Stimulated activated naive CD8-positive, alpha-beta T cell treated with anti-CD3 and anti-CD28 coated beads, Interleukin-15, amount 100 ng/mL, for 72 hours (primary cell): ENCODE measurements around the gene CFAP44.
A peak's percentile ranks its signal among the peaks of the same experiment; 100 is the strongest.
"Not testable (repeated sequence)": the region's sequence is repeated elsewhere in the genome, so short reads cannot be mapped to it uniquely, and the experiment has no call there.

Source experiments
- ATAC-seq: fragments of 150-1000 bp; cut with Tn5 transposase; 2 replicates; pipeline ENCODE4 v1.10.0; 2021; ENCODE audit warnings: mild to moderate bottlenecking, moderate library complexity
- DNase-seq, 2 donors: peaks; one replicate each; pipeline ENCODE4 v3.0.0; 2021 to 2022
- H3K27ac Mint-ChIP-seq, 2 donors: one replicate each; pipeline ENCODE4 v1.8.0; 2022; ENCODE audit warnings: mild to moderate bottlenecking in 2 of 2, mixed read lengths in 2 of 2, moderate library complexity in 2 of 2
- H3K27me3 Mint-ChIP-seq: one replicate; pipeline ENCODE4 v1.8.0; 2022; ENCODE audit warnings: mixed read lengths
- H3K4me1 Mint-ChIP-seq: one replicate; pipeline ENCODE4 v1.8.0; 2022; ENCODE audit warnings: mild to moderate bottlenecking, mixed read lengths
- H3K4me3 Mint-ChIP-seq, 2 donors: one replicate each; pipeline ENCODE4 v1.8.0; 2022; ENCODE audit warnings: mild to moderate bottlenecking in 2 of 2, mixed read lengths in 2 of 2, moderate library complexity in 1 of 2
- H3K9me3 Mint-ChIP-seq, 2 donors: one replicate each; pipeline ENCODE4 v1.8.0; 2022; ENCODE audit warnings: mixed read lengths in 2 of 2

Gene CFAP44

DNA sequence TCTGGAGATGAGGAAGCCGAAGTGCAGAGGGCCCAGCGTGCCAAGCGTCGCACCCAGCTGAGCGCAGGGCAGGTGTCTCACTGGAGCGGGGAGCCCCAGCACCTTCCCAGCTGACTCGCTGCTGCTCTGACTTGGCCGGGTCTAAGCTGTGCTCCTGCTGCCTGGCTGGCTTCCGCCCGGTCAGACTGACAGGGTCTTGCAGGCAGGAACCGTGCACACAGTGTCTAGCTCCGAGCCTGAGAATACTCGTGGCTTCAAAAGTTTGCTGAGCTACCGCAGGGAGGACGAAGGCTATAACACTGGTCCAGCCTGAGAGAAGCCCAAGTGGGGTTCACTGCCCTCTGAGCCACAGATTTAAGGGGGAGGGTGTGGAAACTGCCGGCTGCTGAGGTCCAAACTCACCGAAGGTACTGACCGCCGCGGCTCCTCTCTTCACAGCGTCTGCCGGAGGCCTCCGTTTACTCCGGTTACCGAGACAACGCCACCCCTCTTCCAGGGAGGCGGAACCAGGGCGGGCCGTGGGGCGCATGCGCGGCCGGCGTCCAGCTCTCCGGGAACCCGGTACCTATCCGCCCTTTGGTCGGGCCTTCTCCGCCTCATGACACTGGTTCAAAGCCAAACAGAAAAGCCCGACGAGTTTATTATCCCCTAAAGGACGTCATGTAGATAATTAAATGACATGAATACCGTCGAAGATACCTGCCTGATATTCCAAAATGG, at the start of gene CFAP44:
Gene CFAP44 (minus strand): TSS at position 443 of the 720 bp plus-strand sequence. CDS start 7,829 bp downstream, outside the sequence.
- Mint-ChIP-seq H3K4me1 (peaks cover 6% of the 10 kb centered on the region), H3K4me3 (peak within 1 kb of the TSS; percentile 39 to 40), H3K27me3 (no peaks in the 10 kb centered on the region), H3K27ac (peak within 1 kb of the TSS in 1 of 2 donors; percentile 37), H3K9me3 (no peaks in the 10 kb centered on the region)
- DNase-seq (peak; percentile 38 to 56), ATAC-seq (peak; percentile 73)

- no peak for ATAC-seq
- Mint-ChIP-seq H3K9me3 (peaks cover 0 to 15% of the 10 kb centered on the region in 2 donors), H3K27me3 (no peaks in the 10 kb centered on the region), H3K4me3 (no peak overlapping the region), H3K4me1 (no peaks in the 10 kb centered on the region), H3K27ac (peak overlapping the region; percentile 41 to 54)
- peak in 1 of 2 donors; percentile 18 for DNase-seq
Measured at GRCh38 chr3:113485161-113485609, 43.9 kb upstream of the CFAP44 start.

DNA sequence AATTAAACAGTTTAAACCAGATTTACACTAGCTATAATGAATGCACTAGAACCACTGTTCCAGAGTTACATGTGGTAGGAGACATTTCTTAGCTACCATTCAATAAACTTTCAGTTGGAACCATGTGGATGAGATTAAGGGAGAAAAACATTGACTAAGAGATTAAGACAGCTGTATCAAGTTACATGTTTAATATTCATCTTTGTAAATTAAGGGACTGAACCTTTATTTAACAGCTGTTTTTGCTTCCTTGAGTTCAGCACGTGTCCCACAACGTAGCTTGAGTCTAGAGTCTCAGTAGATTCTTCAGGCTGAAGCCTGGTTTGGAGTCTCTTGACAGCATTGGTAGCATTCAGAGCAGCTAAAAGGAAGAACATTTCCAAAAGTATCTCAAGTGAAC, 27.2 kb upstream of the CFAP44 start:
- no peak overlapping the region for H3K27ac Mint-ChIP-seq

GRCh38 chr3:113461488-113461887, 20.2 kb upstream of the CFAP44 start:
- Mint-ChIP-seq H3K4me3 (no peak overlapping the region), H3K27me3 (no peaks in the 10 kb centered on the region), H3K9me3 (peaks cover 0 to 9% of the 10 kb centered on the region in 2 donors), H3K4me1 (no peaks in the 10 kb centered on the region), H3K27ac (no peak overlapping the region)
- DNase-seq (no peak), ATAC-seq (no peak)

More for the DNA sequence above, 27.2 kb upstream of the CFAP44 start:
- Mint-ChIP-seq H3K9me3 (no peaks in the 10 kb centered on the region), H3K4me3 (no peak overlapping the region), H3K27me3 (no peaks in the 10 kb centered on the region), H3K4me1 (no peaks in the 10 kb centered on the region)
- ATAC-seq, result no peak
- no peak for DNase-seq

DNA sequence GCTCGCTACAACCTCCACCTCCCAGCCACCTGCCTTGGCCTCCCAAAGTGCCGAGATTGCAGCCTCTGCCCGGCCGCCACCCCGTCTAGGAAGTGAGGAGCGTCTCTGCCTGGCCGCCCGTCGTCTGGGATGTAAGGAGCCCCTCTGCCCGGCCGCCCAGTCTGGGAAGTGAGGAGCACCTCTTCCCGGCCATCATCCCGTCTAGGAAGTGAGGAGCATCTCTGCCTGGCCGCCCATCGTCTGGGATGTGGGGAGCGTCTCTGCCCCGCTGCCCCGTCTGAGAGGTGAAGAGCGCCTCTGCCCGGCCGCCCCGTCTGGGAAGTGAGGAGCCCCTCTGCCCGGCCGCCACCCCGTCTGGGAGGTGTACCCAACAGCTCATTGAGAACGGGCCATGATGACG, 17.3 kb upstream of the CFAP44 start:
- not testable (repeated sequence) for H3K27me3 Mint-ChIP-seq, H3K4me1 Mint-ChIP-seq, DNase-seq, H3K27ac Mint-ChIP-seq, H3K9me3 Mint-ChIP-seq, ATAC-seq, H3K4me3 Mint-ChIP-seq

- ATAC-seq (no peak), DNase-seq (no peak)
- Mint-ChIP-seq H3K27ac (no peak overlapping the region), H3K27me3 (no peaks in the 10 kb centered on the region), H3K4me3 (no peak overlapping the region), H3K4me1 (no peaks in the 10 kb centered on the region), H3K9me3 (no peaks in the 10 kb centered on the region)
Measured at GRCh38 chr3:113455446-113455845, 14.2 kb upstream of the CFAP44 start.

GRCh38 chr3:113454630-113455029, 13.3 kb upstream of the CFAP44 start:
- H3K27ac Mint-ChIP-seq, result no peak overlapping the region
- H3K4me1 Mint-ChIP-seq, result no peaks in the 10 kb centered on the region
- H3K4me3 Mint-ChIP-seq, result no peak overlapping the region
- no peaks in the 10 kb centered on the region for H3K9me3 Mint-ChIP-seq
- DNase-seq (no peak), ATAC-seq (no peak)
- H3K27me3 Mint-ChIP-seq, result no peaks in the 10 kb centered on the region

DNA sequence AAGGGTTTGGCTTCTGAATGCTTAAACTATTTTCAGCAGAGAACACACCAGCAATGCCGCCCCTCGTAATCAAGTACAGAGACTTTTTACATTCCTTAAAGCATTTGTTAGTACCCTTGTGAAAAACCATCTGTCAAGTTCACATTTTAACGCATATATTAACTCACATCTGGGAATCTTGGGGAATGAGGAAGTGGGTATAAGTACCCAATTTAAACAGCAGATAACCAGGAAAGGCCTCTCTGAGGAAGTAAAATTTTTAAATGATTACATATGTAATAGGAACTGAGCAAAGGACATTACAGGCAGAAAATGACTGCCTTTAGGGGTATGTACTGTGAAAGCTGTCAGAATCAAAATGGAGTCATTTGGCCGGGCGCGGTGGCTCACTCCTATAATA, 12.8 kb upstream of the CFAP44 start:
- ATAC-seq (no peak), DNase-seq (no peak)
- H3K4me1 Mint-ChIP-seq, result no peaks in the 10 kb centered on the region
- H3K4me3 Mint-ChIP-seq, result no peak overlapping the region
- no peaks in the 10 kb centered on the region for H3K9me3 Mint-ChIP-seq
- no peak overlapping the region for H3K27ac Mint-ChIP-seq
- H3K27me3 Mint-ChIP-seq, result no peaks in the 10 kb centered on the region

DNA sequence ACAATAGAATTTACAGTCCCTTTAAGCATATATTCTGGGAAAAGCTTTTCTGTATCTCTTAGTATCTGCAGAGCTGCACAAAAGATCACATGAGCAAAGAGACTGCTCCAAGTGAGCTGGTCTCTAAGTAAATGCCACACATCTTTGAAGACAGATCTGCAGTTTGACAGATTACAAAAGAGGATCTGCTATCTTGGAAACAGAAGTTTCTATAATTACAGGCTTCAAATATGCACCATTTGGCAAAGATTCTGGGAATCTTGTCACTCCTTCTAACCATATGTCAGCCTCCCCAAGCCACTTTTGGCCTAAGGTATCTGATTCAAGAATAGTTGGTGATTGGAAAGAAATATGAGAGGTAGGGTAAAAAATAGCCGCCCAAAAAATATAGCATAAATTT, 9.6 kb upstream of the CFAP44 start:
- Mint-ChIP-seq H3K27me3 (no peaks in the 10 kb centered on the region), H3K4me3 (no peak overlapping the region), H3K4me1 (no peaks in the 10 kb centered on the region), H3K27ac (no peak overlapping the region), H3K9me3 (no peaks in the 10 kb centered on the region)
- ATAC-seq (no peak), DNase-seq (no peak)

GRCh38 chr3:113439606-113440005, 1.7 kb downstream of the CFAP44 start:
- H3K27me3 Mint-ChIP-seq, result no peaks in the 10 kb centered on the region
- no peak for ATAC-seq
- no peak for DNase-seq
- H3K4me3 Mint-ChIP-seq, result no peak overlapping the region
- H3K4me1 Mint-ChIP-seq, result peaks cover 6% of the 10 kb centered on the region
- no peaks in the 10 kb centered on the region for H3K9me3 Mint-ChIP-seq
- no peak overlapping the region for H3K27ac Mint-ChIP-seq

- no peak for ATAC-seq
- Mint-ChIP-seq H3K9me3 (no peaks in the 10 kb centered on the region), H3K4me3 (no peak overlapping the region), H3K27me3 (no peaks in the 10 kb centered on the region), H3K4me1 (peaks cover 6% of the 10 kb centered on the region), H3K27ac (no peak overlapping the region)
- no peak for DNase-seq
Measured at GRCh38 chr3:113438224-113438623, 3.1 kb downstream of the CFAP44 start.

GRCh38 chr3:113437411-113437810, 3.9 kb downstream of the CFAP44 start:
- Mint-ChIP-seq H3K27me3 (no peaks in the 10 kb centered on the region), H3K27ac (no peak overlapping the region), H3K4me3 (no peak overlapping the region), H3K9me3 (no peaks in the 10 kb centered on the region), H3K4me1 (peaks cover 6% of the 10 kb centered on the region)
- DNase-seq, result no peak
- no peak for ATAC-seq

DNA sequence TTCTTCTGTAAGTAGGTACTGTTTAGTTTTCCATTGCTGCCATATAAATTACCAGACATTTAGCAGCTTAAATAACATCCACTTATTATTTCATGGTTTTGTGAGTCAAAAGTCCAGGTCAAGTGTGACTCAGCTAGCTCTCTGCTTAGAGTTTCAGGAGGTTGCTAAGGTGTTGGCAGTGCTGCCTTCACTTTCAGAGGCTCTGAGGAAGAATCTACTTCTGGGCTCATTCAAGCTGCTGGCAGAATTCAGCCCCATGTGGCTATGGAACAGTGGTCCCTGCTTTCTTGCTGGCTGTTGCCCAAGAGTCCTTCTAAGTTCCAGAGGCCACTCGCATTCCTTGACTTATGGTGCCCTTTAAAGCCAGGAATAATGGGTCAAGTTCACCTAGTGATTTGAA, 4.5 kb downstream of the CFAP44 start:
- Mint-ChIP-seq H3K9me3 (no peaks in the 10 kb centered on the region), H3K27me3 (no peaks in the 10 kb centered on the region), H3K4me3 (no peak overlapping the region), H3K4me1 (peaks cover 6% of the 10 kb centered on the region), H3K27ac (no peak overlapping the region)
- DNase-seq (peak; percentile 7 to 14), ATAC-seq (peak; percentile 85)

DNA sequence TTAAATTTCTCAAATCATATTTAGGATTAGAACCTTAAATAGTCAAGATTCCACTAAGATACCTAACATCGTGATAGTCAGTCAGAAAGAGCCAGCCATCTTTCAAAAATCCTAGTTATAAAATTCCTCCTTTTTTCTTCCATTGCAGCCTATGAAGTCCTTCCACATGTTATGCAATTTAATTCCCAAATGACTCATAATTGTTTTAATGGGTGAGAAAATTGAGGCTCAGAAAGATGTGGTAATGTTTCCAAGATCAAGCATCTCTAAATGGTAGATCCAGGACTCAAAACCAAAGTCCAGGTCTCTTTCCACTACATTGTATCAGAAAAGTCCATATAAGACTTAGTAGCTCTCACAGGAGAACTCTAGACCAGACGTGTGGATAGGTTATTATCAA, 9.5 kb downstream of the CFAP44 start:
- no peak overlapping the region for H3K4me3 Mint-ChIP-seq
- peaks cover 3% of the 10 kb centered on the region for H3K4me1 Mint-ChIP-seq
- no peaks in the 10 kb centered on the region for H3K27me3 Mint-ChIP-seq
- DNase-seq, result no peak
- H3K9me3 Mint-ChIP-seq, result peaks cover 13 to 17% of the 10 kb centered on the region in 2 donors
- no peak for ATAC-seq
- H3K27ac Mint-ChIP-seq, result no peak overlapping the region

DNA sequence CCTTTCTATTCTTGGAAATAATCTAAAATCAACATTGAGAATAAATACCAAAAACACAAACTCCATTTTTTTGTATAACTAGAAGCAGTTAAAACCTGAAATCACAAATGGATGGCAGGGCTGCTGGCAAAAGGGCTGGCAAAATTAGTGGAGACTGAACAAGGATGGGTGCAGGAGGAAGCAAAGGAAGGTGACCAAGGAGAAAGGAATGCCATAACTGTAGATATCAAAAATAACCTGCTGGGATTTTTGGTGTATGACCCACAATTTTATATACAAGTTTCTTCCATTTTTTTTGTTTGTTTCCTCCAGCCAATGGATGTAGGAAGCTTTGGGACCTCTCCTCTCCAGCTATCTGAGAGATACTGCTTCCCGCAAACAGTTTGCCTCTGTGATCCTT, 12.7 kb downstream of the CFAP44 start:
- Mint-ChIP-seq H3K27me3 (no peaks in the 10 kb centered on the region), H3K9me3 (peaks cover 27 to 35% of the 10 kb centered on the region in 2 donors), H3K4me1 (no peaks in the 10 kb centered on the region), H3K4me3 (no peak overlapping the region), H3K27ac (no peak overlapping the region)
- no peak for DNase-seq
- no peak for ATAC-seq

- Mint-ChIP-seq H3K4me1 (no peaks in the 10 kb centered on the region), H3K4me3 (no peak overlapping the region), H3K27ac (peak overlapping the region in 1 of 2 donors; percentile 50), H3K9me3 (peaks cover 27 to 35% of the 10 kb centered on the region in 2 donors), H3K27me3 (no peaks in the 10 kb centered on the region)
- DNase-seq (no peak), ATAC-seq (no peak)
Measured at GRCh38 chr3:113423699-113424098, 17.6 kb downstream of the CFAP44 start.

GRCh38 chr3:113421082-113421481, 20.2 kb downstream of the CFAP44 start:
- no peak for ATAC-seq
- H3K9me3 Mint-ChIP-seq, result peaks cover 9 to 15% of the 10 kb centered on the region in 2 donors
- no peaks in the 10 kb centered on the region for H3K27me3 Mint-ChIP-seq
- no peak overlapping the region for H3K4me3 Mint-ChIP-seq
- DNase-seq, result no peak
- no peaks in the 10 kb centered on the region for H3K4me1 Mint-ChIP-seq
- no peak overlapping the region for H3K27ac Mint-ChIP-seq
